NT2/D1 (cell line): ENCODE data around the gene MFAP2.
"Not testable (repeated sequence)": the region's sequence is repeated elsewhere in the genome, so short reads cannot be mapped to it uniquely, and the experiment has no call there.

Experiments used
- YY1 ChIP-seq: IDR thresholded peaks from 2 replicates; pipeline ENCODE4 v1.6.1; 2011; ENCODE audit not compliant: insufficient read length, insufficient read depth
- ZNF274 ChIP-seq: IDR thresholded peaks from 2 replicates; pipeline ENCODE4 v1.6.1; 2011; ENCODE audit warnings: mild to moderate bottlenecking, low read depth, low read length

DNA sequence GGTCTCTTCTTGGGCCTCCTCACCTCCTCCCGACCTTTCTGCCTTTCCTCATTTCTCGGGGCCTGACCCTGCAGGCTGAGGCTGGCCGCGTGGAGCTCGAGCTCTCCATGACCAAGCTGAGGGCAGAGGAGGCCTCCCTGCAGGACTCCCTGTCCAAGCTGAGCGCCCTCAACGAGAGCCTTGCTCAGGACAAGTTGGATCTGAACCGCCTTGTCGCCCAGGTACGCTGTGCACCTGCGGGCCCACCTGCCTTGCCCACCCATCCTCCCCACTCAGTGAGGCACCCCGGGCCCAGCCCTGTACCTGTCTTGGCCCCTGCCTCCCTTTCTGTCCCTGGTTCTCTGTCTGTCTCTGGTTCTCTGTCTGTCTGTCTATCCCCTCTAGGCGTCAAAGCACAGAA lies 34.2 kb downstream of the MFAP2 start:
- TF ChIP-seq YY1, ZNF274: not testable (repeated sequence)
